ENCODE data around the gene JAKMIP3.

GRCh38 chr10:132078746-132079345, 13.1 kb downstream of the JAKMIP3 start:
- TF ChIP-seq, protein P1, sequence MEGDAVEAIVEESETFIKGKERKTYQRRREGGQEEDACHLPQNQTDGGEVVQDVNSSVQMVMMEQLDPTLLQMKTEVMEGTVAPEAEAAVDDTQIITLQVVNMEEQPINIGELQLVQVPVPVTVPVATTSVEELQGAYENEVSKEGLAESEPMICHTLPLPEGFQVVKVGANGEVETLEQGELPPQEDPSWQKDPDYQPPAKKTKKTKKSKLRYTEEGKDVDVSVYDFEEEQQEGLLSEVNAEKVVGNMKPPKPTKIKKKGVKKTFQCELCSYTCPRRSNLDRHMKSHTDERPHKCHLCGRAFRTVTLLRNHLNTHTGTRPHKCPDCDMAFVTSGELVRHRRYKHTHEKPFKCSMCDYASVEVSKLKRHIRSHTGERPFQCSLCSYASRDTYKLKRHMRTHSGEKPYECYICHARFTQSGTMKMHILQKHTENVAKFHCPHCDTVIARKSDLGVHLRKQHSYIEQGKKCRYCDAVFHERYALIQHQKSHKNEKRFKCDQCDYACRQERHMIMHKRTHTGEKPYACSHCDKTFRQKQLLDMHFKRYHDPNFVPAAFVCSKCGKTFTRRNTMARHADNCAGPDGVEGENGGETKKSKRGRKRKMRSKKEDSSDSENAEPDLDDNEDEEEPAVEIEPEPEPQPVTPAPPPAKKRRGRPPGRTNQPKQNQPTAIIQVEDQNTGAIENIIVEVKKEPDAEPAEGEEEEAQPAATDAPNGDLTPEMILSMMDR (conservative IDR thresholded peaks at IDR 0.05; ENCODE audit: low read depth, low read length): no peak
- no peak for TF ChIP-seq EZH2phosphoT487 (IDR thresholded peaks at IDR 0.05; ENCODE audit: borderline replicate concordance, low read length)

All from PC-3 (cell line).